Fibroblast of mammary gland (primary cell): ENCODE results near the gene KLK12.

ENCODE experiments used
- DNase-seq: peaks from one replicate; pipeline ENCODE4 v3.0.0-alpha.2; 2010; ENCODE audit warnings: low read depth
- H3K4me3 ChIP-seq: 2 replicates; pipeline ENCODE4 v1.5.1; 2011; ENCODE audit warnings: low read depth, mild to moderate bottlenecking, low read length, moderate library complexity; ENCODE audit not compliant: control insufficient read depth
- CTCF ChIP-seq: conservative IDR thresholded peaks from 2 replicates; pipeline ENCODE4 v1.5.1; 2011; ENCODE audit warnings: low read depth, low read length, inconsistent platforms; ENCODE audit not compliant: control insufficient read depth, insufficient read depth

The KLK12 gene

GRCh38 chr19:51026554-51026831, 8.3 kb downstream of the KLK12 start, which contains the start of gene KLK11:
TSS of gene KLK11 (minus strand) at chr19:51026616. CDS start at chr19:51025631, 985 bp downstream.
- H3K4me3 ChIP-seq: no peak within 1 kb of the TSS
- TF ChIP-seq CTCF: no peak

DNA sequence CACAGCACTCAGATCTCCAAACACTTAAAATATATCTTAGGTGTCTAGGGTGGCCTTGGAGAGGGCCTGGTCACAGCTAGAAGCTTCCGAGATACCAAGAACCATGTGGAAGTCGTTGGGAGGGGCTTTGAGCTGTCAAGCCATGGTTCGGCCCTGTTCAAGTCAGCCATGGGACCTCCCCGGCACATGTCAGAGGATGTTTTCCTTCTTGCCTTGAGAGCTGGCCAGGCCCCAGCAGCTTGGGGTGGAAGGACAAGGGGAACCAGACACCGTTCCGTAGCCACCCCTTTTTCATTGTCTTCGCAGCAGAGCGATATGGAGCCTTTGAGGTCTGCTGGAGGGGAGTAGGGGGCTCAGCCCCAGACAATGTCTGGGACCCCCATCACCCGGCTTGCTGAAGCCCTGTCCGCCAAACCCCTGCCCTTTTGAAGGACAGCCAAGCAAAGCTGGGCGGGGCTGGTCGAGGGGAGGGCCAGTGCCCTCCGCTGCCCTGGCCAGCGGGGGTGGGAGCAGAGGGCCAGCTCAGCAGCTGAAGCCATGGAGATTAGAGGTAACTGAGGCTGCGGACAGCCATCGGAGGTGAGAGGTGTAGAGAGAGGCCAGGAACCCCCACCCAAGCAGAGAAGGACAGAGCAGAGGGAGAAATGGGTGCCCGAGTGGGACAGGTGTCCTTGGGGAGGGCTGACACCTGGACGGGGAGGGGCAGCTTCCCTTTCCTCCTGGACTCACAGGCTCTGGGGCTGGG, 8.8 kb downstream of the KLK12 start:
- H3K4me3 ChIP-seq: no peak overlapping the region
- no peak for DNase-seq
- no peak for TF ChIP-seq CTCF

More at GRCh38 chr19:51026554-51026831, 8.3 kb downstream of the KLK12 start, which contains the start of gene KLK11:
- DNase-seq: no peak

- no peak for DNase-seq
- no peak for TF ChIP-seq CTCF
- no peak overlapping the region for H3K4me3 ChIP-seq
Observed at GRCh38 chr19:51025401-51025800, 9.4 kb downstream of the KLK12 start.

GRCh38 chr19:51024924-51025323, 9.9 kb downstream of the KLK12 start:
- H3K4me3 ChIP-seq: no peak overlapping the region
- DNase-seq: no peak
- no peak for TF ChIP-seq CTCF

- no peak overlapping the region for H3K4me3 ChIP-seq
- DNase-seq: no peak
- TF ChIP-seq CTCF: no peak
Observed at GRCh38 chr19:51023946-51024345, 10.9 kb downstream of the KLK12 start.

- no peak for DNase-seq
- no peak for TF ChIP-seq CTCF
Observed at GRCh38 chr19:51022526-51022925, 12.3 kb downstream of the KLK12 start.

More at GRCh38 chr19:51022526-51022925, 12.3 kb downstream of the KLK12 start:
- no peak overlapping the region for H3K4me3 ChIP-seq
